CD14-positive monocyte (primary cell): ENCODE results near the gene PANX2. TPM values are rescaled to one million over a fixed set of nuclear protein-coding genes. Genes with fewer than 3 reads are reported as not detected.

Experiments used
- DNase-seq, 3 donors: peaks; one replicate each; pipeline ENCODE4 v3.0.0-alpha.2; 2011 to 2022
- H2AFZ ChIP-seq: 2 replicates; pipeline ENCODE4 v1.6.0; 2012; ENCODE audit warnings: mild to moderate bottlenecking, low read depth, low read length, inconsistent platforms; ENCODE audit not compliant: insufficient read depth, poor library complexity, severe bottlenecking
- H3K27ac ChIP-seq, 2 donors: 1 replicate in 1 of 2; 2 replicates in 1 of 2; pipeline ENCODE4 v1.5.1; 2012 to 2013; ENCODE audit warnings: low read length in 2 of 2, control low read depth in 1 of 2, inconsistent platforms in 1 of 2, low read depth in 1 of 2, mild to moderate bottlenecking in 1 of 2
- H3K27me3 ChIP-seq, 2 donors: one replicate each; pipeline versions ENCODE4 v1.6.0 to v1.6.1; 2011 to 2013; ENCODE audit warnings: low read length in 2 of 2; ENCODE audit not compliant: control insufficient read depth in 2 of 2, insufficient read depth in 2 of 2
- H3K36me3 ChIP-seq, 2 donors: replicated peaks in 1 of 2; 1 replicate in 1 of 2; 2 replicates in 1 of 2; pipeline versions ENCODE4 v1.5.1 to v1.6.1; 2012 to 2013; ENCODE audit warnings: low read length in 2 of 2, control low read depth in 1 of 2, inconsistent platforms in 1 of 2, mild to moderate bottlenecking in 1 of 2; ENCODE audit not compliant: insufficient read depth in 2 of 2, control insufficient read depth in 1 of 2
- H3K4me1 ChIP-seq, 2 donors: 1 replicate in 1 of 2; 2 replicates in 1 of 2; pipeline versions ENCODE4 v1.5.1 to v1.6.1; 2012 to 2013; ENCODE audit warnings: low read length in 2 of 2, control low read depth in 1 of 2, inconsistent platforms in 1 of 2, mild to moderate bottlenecking in 1 of 2, moderate library complexity in 1 of 2; ENCODE audit not compliant: insufficient read depth in 2 of 2, control insufficient read depth in 1 of 2
- H3K4me2 ChIP-seq: replicated peaks from 2 replicates; pipeline ENCODE3; 2012; ENCODE audit warnings: low read length, moderate library complexity, mild to moderate bottlenecking; ENCODE audit not compliant: poor library complexity, severe bottlenecking; ENCODE audit errors: extremely low read depth
- H3K4me3 ChIP-seq, 3 experiments: fragments of 200-600 bp in 1 of 3; sonication (generic) in 1 of 3; replicated peaks in 1 of 3; 1 replicate in 2 of 3; 2 replicates in 1 of 3; pipeline ENCODE4 v1.5.1; 2011 to 2013; ENCODE audit warnings: low read length in 3 of 3, mild to moderate bottlenecking in 3 of 3, control low read depth in 2 of 3, low read depth in 2 of 3, inconsistent platforms in 1 of 3, moderate library complexity in 1 of 3
- H3K79me2 ChIP-seq: 2 replicates; pipeline ENCODE4 v1.6.0; 2012; ENCODE audit warnings: mild to moderate bottlenecking, control low read depth, inconsistent platforms, low read length, moderate library complexity; ENCODE audit not compliant: insufficient read depth
- H3K9ac ChIP-seq: 2 replicates; pipeline ENCODE4 v1.6.0; 2017; ENCODE audit warnings: low read length, mild to moderate bottlenecking; ENCODE audit not compliant: insufficient read depth, poor library complexity, severe bottlenecking
- H3K9me3 ChIP-seq, 2 donors: replicated peaks in 1 of 2; 1 replicate in 1 of 2; 2 replicates in 1 of 2; pipeline versions ENCODE4 v1.5.1 to v1.6.1; 2012 to 2013; ENCODE audit warnings: low read length in 2 of 2, control low read depth in 1 of 2; ENCODE audit not compliant: control insufficient read depth in 1 of 2, insufficient read depth in 1 of 2
- H4K20me1 ChIP-seq: 2 replicates; pipeline ENCODE4 v1.6.0; 2012; ENCODE audit warnings: mild to moderate bottlenecking, low read length, control low read depth, moderate library complexity; ENCODE audit not compliant: insufficient read depth
- H3K27ac Mint-ChIP-seq, 7 donors: one replicate each; pipeline ENCODE4 v1.8.0; 2020; ENCODE audit warnings: mild to moderate bottlenecking in 7 of 7, mixed read lengths in 7 of 7, moderate library complexity in 6 of 7, inconsistent platforms in 2 of 7
- H3K27me3 Mint-ChIP-seq, 3 donors: one replicate each; pipeline ENCODE4 v1.8.0; 2021 to 2022; ENCODE audit warnings: low read depth in 3 of 3, mild to moderate bottlenecking in 3 of 3, mixed read lengths in 3 of 3, moderate library complexity in 3 of 3, inconsistent platforms in 1 of 3
- H3K36me3 Mint-ChIP-seq, 2 donors: one replicate each; pipeline ENCODE4 v1.8.0; 2020; ENCODE audit warnings: mixed read lengths in 2 of 2, inconsistent platforms in 1 of 2, mild to moderate bottlenecking in 1 of 2
- H3K4me1 Mint-ChIP-seq: one replicate; pipeline ENCODE4 v1.8.0; 2020; ENCODE audit warnings: mild to moderate bottlenecking, mixed read lengths
- H3K4me3 Mint-ChIP-seq, 2 donors: one replicate each; pipeline ENCODE4 v1.8.0; 2020; ENCODE audit warnings: mild to moderate bottlenecking in 2 of 2, mixed read lengths in 2 of 2, moderate library complexity in 1 of 2
- H3K9me3 Mint-ChIP-seq, 7 donors: one replicate each; pipeline ENCODE4 v1.8.0; 2020 to 2022; ENCODE audit warnings: mixed read lengths in 7 of 7, mild to moderate bottlenecking in 6 of 7, moderate library complexity in 6 of 7, inconsistent platforms in 2 of 7
- WGBS: methylation state at CpG from one replicate; pipeline ENCODE4 v1.1.5; 2013; ENCODE audit warnings: missing lambda C conversion rate; ENCODE audit not compliant: insufficient coverage; 5-methylcytosine and 5-hydroxymethylcytosine counted together
- intact Hi-C, 2 donors: fragments of 100-400 bp; cut with micrococcal nuclease; formaldehyde crosslinking; loops; one replicate each; pipeline versions ENCODE4 v1.15.0 to v1.15.1; 2023
- polyA minus RNA-seq: library from RNA; depleted of rRNA, polyadenylated mRNA; stranded (reverse); fragments of >200 nt; gene quantifications from 2 replicates; pipeline ENCODE4 v1.2.3, GENCODE V29; 2012
- polyA plus RNA-seq, 3 donors: library from polyadenylated mRNA; depleted of rRNA in 1 of 3; unstranded in 2 of 3; stranded (reverse) in 1 of 3; fragments of 300-500 nt in 2 of 3; fragments of >200 nt in 1 of 3; fragmentation: Illumina TruSeq in 2 of 3; gene quantifications; 1 replicate in 2 of 3; 2 replicates in 1 of 3; pipeline ENCODE4 v1.2.3, GENCODE V29; 2012 to 2021
- total RNA-seq, 12 experiments: library from RNA in 1 of 12; stranded (reverse) in 1 of 12; fragments of 120-200 nt in 1 of 12; gene quantifications; one replicate each; pipeline ENCODE4 v1.2.4 and lab custom pipeline; 2013 to 2026; ENCODE audit warnings: mixed read lengths in 6 of 12, inconsistent platforms in 1 of 12
- TF ChIP-seq, protein P1 (sequence below): fragments of 200-600 bp; IDR thresholded peaks from one replicate; pipeline ENCODE4 v1.8.0; 2022; ENCODE audit warnings: antibody characterized with exemption, mild to moderate bottlenecking

PANX2 gene
- 0.15 TPM for total RNA-seq (2013)
- 1 to 10 TPM in 1 of 3 donors, under 1 TPM in 1, not detected in 1; 0.05 to 6.0 TPM for polyA plus RNA-seq
- polyA minus RNA-seq = 1.5 and 4.2 TPM in 2 replicates
- total RNA-seq (lab: John Stamatoyannopoulos, UW) = 1.7 to 6.8 (median 2.6) reads per million in 11 experiments

GRCh38 chr22:50170453-50171318, at the start of gene PANX2:
Gene PANX2 (plus strand): TSS chr22:50170731. CDS start chr22:50170731, 0 bp downstream.
- peaks cover 28% of the 10 kb centered on the region for H3K4me1 Mint-ChIP-seq
- peak within 1 kb of the TSS in 2 of 7 donors; percentile 3 to 40 for H3K27ac Mint-ChIP-seq
- Histone ChIP-seq H3K79me2 (no peaks in the 10 kb centered on the region), H3K4me2 (peak within 1 kb of the TSS; percentile 68), H3K9ac (peak within 1 kb of the TSS; percentile 27), H3K9me3 (no peaks in the 10 kb centered on the region), H3K36me3 (no peaks in the 10 kb centered on the region), H3K4me1 (peaks cover 13 to 33% of the 10 kb centered on the region in 2 donors), H2AFZ (no peak within 1 kb of the TSS), H3K4me3 (peak within 1 kb of the TSS; percentile 7 to 62 (median 14)), H3K27me3 (peaks cover 8 to 33% of the 10 kb centered on the region in 2 donors), H3K27ac (no peak within 1 kb of the TSS), H4K20me1 (no peaks in the 10 kb centered on the region)
- intact Hi-C loops = loop anchor here in 1 of 2 donors (5.0 kb wide), 1 partner anchor 37 kb away; no protein-coding TSS in a partner anchor
- H3K4me3 Mint-ChIP-seq = peak within 1 kb of the TSS; percentile 78 to 87
- WGBS = 15% methylated on average over 67 of the region's 105 CpGs
- DNase-seq = no peak
- H3K27me3 Mint-ChIP-seq = peaks cover 38 to 68% (median 38%) of the 10 kb centered on the region in 3 donors
- peaks cover 4 to 6% of the 10 kb centered on the region in 2 donors for H3K36me3 Mint-ChIP-seq
- H3K9me3 Mint-ChIP-seq = peaks cover 2 to 18% (median 4%) of the 10 kb centered on the region in 7 donors
- TF ChIP-seq, protein P1, sequence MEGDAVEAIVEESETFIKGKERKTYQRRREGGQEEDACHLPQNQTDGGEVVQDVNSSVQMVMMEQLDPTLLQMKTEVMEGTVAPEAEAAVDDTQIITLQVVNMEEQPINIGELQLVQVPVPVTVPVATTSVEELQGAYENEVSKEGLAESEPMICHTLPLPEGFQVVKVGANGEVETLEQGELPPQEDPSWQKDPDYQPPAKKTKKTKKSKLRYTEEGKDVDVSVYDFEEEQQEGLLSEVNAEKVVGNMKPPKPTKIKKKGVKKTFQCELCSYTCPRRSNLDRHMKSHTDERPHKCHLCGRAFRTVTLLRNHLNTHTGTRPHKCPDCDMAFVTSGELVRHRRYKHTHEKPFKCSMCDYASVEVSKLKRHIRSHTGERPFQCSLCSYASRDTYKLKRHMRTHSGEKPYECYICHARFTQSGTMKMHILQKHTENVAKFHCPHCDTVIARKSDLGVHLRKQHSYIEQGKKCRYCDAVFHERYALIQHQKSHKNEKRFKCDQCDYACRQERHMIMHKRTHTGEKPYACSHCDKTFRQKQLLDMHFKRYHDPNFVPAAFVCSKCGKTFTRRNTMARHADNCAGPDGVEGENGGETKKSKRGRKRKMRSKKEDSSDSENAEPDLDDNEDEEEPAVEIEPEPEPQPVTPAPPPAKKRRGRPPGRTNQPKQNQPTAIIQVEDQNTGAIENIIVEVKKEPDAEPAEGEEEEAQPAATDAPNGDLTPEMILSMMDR = no peak

DNA sequence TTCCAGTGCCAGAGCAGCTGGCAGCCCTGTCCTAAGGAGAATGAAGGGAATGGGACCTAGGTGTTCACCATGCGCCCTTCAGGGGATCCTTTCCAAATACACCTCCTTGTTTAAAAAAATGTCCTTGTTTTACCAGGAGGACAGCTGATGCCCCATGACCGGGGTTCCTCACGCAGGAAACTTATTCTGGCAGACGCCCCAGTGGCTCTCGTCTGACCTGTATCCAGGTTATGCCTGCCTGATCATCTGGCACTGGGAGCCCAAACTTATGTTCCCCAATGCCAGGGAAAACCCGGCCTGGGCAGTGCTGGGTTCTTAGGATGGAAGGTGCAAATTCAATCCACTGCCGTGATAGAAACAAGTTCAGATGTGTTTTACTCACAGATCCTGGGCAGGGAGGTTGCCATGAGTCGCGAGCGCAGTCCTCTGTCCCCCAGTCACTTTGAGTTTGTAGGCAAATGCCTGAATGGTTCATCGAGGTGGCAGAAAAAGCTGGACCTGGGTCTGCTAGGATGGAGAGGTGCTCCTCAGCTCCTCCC, 49.3 kb upstream of the PANX2 start:
- no peaks in the 10 kb centered on the region for H3K36me3 Mint-ChIP-seq
- intact Hi-C loops = no loop called here

More for the DNA sequence above, 49.3 kb upstream of the PANX2 start:
- peaks cover 10 to 30% (median 19%) of the 10 kb centered on the region in 7 donors for H3K9me3 Mint-ChIP-seq
- H3K27ac ChIP-seq = no peak overlapping the region
- H3K4me1 ChIP-seq = peaks cover 0 to 4% of the 10 kb centered on the region in 2 donors
- H3K4me1 Mint-ChIP-seq = peaks cover 13% of the 10 kb centered on the region
- H3K4me3 Mint-ChIP-seq = no peak overlapping the region
- H3K4me3 ChIP-seq = no peak overlapping the region
- no peak overlapping the region for H3K4me2 ChIP-seq
- peaks cover 0 to 2% (median 2%) of the 10 kb centered on the region in 3 donors for H3K27me3 Mint-ChIP-seq
- 90% methylated on average over 10 of the region's 11 CpGs for WGBS
- H3K79me2 ChIP-seq = no peaks in the 10 kb centered on the region
- H4K20me1 ChIP-seq = no peaks in the 10 kb centered on the region
- no peaks in the 10 kb centered on the region for H3K36me3 ChIP-seq
- H3K9ac ChIP-seq = no peak overlapping the region
- no peak overlapping the region for H3K27ac Mint-ChIP-seq
- DNase-seq = no peak
- TF ChIP-seq, protein P1 = no peak
- no peaks in the 10 kb centered on the region for H3K27me3 ChIP-seq
- H3K9me3 ChIP-seq = peaks cover 16% of the 10 kb centered on the region in 2 donors
- no peak overlapping the region for H2AFZ ChIP-seq
